H1 (cell line): Measurements from ENCODE around the gene BLOC1S1.

ENCODE experiments used
- BRCA1 ChIP-seq: IDR thresholded peaks from 2 replicates; pipeline ENCODE4 v1.6.1; 2012; ENCODE audit warnings: low read depth, low read length, improper control_type of control experiment
- CEBPB ChIP-seq: IDR thresholded peaks from 2 replicates; pipeline ENCODE4 v1.6.1; 2012; ENCODE audit warnings: low read depth, low read length
- CHD7 ChIP-seq: fragments of 300-600 bp; sonication (generic); IDR thresholded peaks from 2 replicates; pipeline ENCODE4 v1.7.1; 2012; ENCODE audit warnings: low read length, moderate library complexity, mild to moderate bottlenecking, inconsistent platforms; ENCODE audit not compliant: insufficient replicate concordance
- CTCF ChIP-seq, 3 experiments: IDR thresholded peaks; 1 replicate in 2 of 3; 2 replicates in 1 of 3; pipeline versions ENCODE4 v1.5.1 to v1.6.1; 2011; ENCODE audit warnings: low read length in 3 of 3, mild to moderate bottlenecking in 3 of 3, inconsistent platforms in 2 of 3, low read depth in 1 of 3, moderate library complexity in 1 of 3; ENCODE audit not compliant: insufficient read depth in 1 of 3; ENCODE audit errors: control extremely low read depth in 1 of 3
- EP300 ChIP-seq, 2 experiments: IDR thresholded peaks; 1 replicate in 1 of 2; 2 replicates in 1 of 2; pipeline ENCODE4 v1.6.1; 2011 to 2012; ENCODE audit warnings: low read depth in 2 of 2, low read length in 2 of 2, mild to moderate bottlenecking in 2 of 2, borderline replicate concordance in 1 of 2, inconsistent platforms in 1 of 2, moderate library complexity in 1 of 2
- HDAC6 ChIP-seq: IDR thresholded peaks from one replicate; pipeline ENCODE4 v1.7.1; 2012; ENCODE audit warnings: low read depth, mild to moderate bottlenecking, inconsistent platforms, low read length, moderate library complexity
- PHF8 ChIP-seq: fragments of 200-600 bp; sonication (generic); conservative IDR thresholded peaks from 2 replicates; pipeline ENCODE4 v1.7.1; 2012; ENCODE audit warnings: low read depth, mild to moderate bottlenecking, inconsistent platforms, low read length, moderate library complexity
- POLR2A ChIP-seq, 2 experiments: IDR thresholded peaks; 1 replicate in 1 of 2; 2 replicates in 1 of 2; pipeline ENCODE4 v1.6.1; 2011; ENCODE audit warnings: low read depth in 2 of 2, low read length in 2 of 2, mild to moderate bottlenecking in 2 of 2; ENCODE audit errors: control extremely low read depth in 1 of 2
- POLR2AphosphoS5 ChIP-seq: IDR thresholded peaks from 2 replicates; pipeline ENCODE4 v1.6.1; 2011; ENCODE audit warnings: low read depth, low read length
- SIN3A ChIP-seq, 2 experiments: IDR thresholded peaks in 1 of 2; conservative IDR thresholded peaks in 1 of 2; 2 replicates each; pipeline ENCODE4 v1.6.1; 2011 to 2012; ENCODE audit warnings: low read length in 2 of 2, improper control_type of control experiment in 1 of 2, low read depth in 1 of 2, mild to moderate bottlenecking in 1 of 2
- SIX5 ChIP-seq: IDR thresholded peaks from 2 replicates; pipeline ENCODE4 v1.6.1; 2011; ENCODE audit warnings: mild to moderate bottlenecking, low read depth, low read length
- TAF1 ChIP-seq: IDR thresholded peaks from 2 replicates; pipeline ENCODE4 v1.6.1; 2011; ENCODE audit warnings: mild to moderate bottlenecking, low read depth, low read length

GRCh38 chr12:55738123-55739024, 22.5 kb downstream of the BLOC1S1 start:
- TF ChIP-seq CTCF (IDR thresholded peaks at IDR 0.05; ENCODE audit: control extremely low read depth in 1 of 3, insufficient read depth in 1 of 3, low read depth in 1 of 3, low read length in 3 of 3) = peak in 2 of 3 experiments; percentile 70 to 84; a peak in 3 of 4 replicates
- no peak for TF ChIP-seq SIX5
- peak; percentile 62 to 82; a peak in 1 of 4 replicates for TF ChIP-seq SIN3A (conservative IDR thresholded peaks at IDR 0.05 in 1 of 2, IDR thresholded peaks at IDR 0.05 in 1 of 2; ENCODE audit: low read depth in 1 of 2, low read length in 2 of 2)
- no peak for TF ChIP-seq POLR2AphosphoS5
- TF ChIP-seq POLR2A (IDR thresholded peaks at IDR 0.05; ENCODE audit: control extremely low read depth in 1 of 2, low read depth in 2 of 2, low read length in 2 of 2) = peak in 1 of 2 experiments; percentile 61; a peak in 2 of 3 replicates
- TF ChIP-seq BRCA1 = no peak
- TF ChIP-seq CHD7 = no peak
- TF ChIP-seq CEBPB = no peak
- no peak for TF ChIP-seq EP300 (IDR thresholded peaks at IDR 0.05; ENCODE audit: borderline replicate concordance in 1 of 2, low read depth in 2 of 2, low read length in 2 of 2)
- TF ChIP-seq PHF8 = 0 out of 2 replicates have a peak, but pooled peaks have one; percentile 24
- no peak for TF ChIP-seq HDAC6
- TF ChIP-seq TAF1 = peak; percentile 61; the same call in 1 of the 2 replicates
